Measurements from ENCODE around the gene VSIG10.
"Not testable (repeated sequence)": the region's sequence is repeated elsewhere in the genome, so short reads cannot be mapped to it uniquely, and the experiment has no call there.

VSIG10 gene

DNA sequence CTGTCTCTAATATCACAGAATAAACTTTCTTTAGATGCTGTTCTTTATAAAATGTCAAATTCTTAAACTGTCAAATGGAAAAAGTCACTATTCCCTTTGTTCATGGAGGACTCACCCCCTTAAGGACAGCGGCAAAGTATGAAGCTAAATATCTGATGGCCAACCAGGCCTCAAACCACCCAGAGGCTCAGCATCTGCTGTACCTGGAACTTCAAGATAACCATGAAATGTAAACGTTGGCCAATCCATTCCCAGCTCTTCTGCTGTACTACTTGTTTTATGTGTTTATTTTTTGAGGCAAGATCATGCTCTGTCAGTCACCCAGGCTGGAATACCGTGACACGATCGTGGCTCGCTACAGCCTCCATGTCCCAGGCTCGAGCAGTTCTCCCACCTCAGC is 71.6 kb downstream of the VSIG10 start:
- no peak for DNase-seq

DNA sequence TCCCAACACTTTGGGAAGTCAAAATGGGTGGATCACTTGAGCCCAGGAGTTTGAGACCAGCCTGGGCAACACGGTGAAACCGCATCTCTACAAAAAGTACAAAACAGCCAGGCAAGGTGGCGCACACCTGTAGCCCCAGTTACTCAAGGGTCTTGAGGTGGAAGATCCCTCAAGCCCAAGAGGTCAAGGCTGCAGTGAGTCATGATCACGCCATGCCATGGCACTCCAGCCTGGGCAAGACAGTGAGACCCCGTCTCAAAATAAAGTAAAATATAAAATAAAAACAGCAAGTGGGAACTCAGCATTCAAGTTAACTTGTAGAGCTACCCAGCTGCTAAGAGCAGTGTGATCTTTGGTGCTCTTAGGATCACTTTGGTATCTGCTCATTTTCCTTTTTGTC is 74.6 kb downstream of the VSIG10 start:
- no peak for DNase-seq

DNA sequence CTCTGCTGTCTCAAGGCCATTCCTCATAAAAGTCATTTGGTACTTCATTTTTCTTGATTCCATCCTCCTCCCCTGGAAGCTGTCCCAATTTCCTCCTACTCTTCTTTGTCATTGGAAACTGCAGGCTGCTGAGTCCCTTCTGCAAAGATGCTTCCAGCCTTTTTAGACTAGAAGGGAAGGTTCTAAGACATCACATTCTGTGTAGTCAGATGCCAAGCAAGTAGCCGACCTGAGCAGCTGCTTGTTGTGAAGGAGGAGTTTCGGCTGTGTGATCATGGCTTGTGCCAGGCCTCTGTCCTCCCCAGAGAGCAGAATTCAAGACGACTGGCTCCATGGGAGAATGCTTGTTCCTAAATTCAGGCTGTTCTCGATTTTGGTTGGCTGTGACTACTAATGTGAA is 78.6 kb downstream of the VSIG10 start:
- no peak for DNase-seq

DNA sequence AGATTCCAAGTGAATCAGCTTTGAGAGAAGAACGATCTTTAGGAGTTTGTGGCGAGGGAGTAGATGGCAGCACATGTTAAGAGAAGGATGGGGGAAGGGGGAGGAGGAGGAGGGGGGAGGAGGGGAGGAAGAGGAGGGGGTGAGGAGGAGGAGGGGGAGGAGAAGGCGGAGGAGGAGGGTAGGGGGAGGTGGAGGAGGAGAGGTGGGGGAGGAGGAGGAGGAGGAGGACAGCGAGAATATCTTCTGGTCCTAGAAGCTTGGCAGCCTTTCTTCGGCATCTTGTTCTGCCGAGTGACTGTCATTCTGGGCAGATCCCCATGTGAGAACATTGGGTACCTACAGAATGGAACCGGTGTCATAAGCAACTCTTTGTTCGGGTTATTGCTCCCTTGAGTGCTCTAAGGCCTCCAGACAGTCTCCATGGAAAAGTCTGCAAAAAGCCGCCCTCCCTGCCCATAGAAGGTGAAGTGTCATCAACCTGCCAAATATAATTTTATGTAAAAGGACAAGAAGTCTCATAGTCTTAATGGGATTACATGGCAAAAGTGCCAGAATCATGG is 80.4 kb downstream of the VSIG10 start:
- DNase-seq = no peak

DNA sequence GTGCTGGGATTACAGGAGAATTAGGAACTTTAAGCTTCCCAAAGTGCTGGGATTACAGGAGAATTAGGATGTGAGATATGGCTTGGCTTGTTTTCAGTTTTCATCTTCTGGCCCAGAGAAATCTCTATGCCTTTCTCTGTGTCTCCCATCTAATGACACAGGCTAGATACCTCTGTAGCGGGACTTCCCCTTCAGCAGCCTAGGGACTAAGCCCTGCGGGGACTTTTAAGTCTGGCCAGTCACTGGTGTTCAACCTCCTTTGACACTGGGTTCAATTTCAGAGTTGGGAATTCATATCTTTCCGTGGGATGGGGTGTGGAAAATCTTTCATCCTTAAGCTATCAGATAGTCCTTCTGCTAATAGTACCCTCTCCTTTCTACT is 81.1 kb downstream of the VSIG10 start:
- no peak for DNase-seq

DNA sequence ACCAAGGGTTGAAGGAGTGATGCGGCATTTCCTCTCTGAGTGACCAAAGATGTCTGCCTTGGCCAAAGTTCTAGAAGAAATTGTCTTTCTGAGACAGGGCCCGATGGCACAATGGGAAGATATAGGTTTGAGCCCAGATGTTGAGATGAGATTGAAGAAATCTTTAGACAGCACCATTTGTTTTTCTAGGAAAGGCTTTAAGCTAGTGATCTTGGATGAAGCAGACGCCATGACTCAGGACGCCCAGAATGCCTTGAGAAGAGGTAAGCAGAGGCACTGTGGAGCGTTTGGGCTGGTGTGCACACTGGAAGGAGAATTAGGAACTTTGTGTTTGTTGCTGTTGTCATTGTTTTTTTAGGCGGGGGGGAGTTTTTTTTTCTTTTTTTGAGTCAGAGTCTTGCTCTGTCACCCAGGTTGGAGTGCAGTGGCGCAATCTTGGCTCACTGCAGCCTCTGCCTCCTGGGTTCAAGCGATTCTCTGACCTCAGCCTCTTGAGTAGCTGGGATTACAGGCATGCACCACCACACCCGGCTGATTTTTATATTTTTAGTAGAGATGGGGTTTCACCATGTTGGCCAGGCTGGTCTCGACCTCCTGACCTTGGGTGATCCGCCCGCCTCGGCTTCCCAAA is 81.6 kb downstream of the VSIG10 start:
- not testable (repeated sequence) for DNase-seq

DNA sequence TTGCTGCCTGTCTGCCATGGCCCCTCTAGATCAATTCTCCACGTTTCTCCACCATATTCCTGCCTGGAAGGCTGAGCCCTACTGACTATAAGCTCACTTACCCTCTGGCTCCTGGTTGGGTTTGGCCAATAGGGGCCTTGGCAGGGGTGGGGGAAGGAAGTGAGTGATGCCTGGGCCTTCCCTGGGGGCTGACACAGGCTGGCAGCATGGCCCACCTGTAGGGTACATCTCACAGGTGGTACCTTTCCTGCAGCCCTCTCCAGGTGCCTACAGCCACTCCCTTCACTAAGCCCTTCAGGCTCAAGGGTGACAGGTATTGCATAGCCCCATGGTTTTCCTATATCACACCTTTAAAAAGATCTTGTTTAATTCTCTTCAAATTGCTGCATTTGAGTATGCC is 83.8 kb downstream of the VSIG10 start:
- DNase-seq = no peak

DNA sequence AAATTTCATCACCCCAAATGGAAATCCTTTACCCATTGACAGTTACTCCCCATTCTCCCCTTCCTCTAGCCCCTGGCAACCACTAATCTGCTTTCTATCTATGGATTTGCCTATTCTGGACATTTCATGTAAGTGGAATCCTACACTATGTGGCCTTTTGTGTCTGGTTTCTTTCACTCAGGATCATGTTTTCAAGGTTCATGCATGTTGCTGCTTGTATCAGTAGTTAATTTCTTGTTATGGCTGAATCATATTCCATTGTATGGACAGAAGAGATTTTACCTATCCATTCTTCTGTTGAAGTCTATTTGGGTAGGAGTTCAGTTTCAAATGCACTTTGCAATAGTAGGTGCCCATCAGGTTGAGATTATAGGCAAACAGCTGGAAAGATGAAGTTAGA is 85.9 kb downstream of the VSIG10 start:
- DNase-seq = no peak

DNA sequence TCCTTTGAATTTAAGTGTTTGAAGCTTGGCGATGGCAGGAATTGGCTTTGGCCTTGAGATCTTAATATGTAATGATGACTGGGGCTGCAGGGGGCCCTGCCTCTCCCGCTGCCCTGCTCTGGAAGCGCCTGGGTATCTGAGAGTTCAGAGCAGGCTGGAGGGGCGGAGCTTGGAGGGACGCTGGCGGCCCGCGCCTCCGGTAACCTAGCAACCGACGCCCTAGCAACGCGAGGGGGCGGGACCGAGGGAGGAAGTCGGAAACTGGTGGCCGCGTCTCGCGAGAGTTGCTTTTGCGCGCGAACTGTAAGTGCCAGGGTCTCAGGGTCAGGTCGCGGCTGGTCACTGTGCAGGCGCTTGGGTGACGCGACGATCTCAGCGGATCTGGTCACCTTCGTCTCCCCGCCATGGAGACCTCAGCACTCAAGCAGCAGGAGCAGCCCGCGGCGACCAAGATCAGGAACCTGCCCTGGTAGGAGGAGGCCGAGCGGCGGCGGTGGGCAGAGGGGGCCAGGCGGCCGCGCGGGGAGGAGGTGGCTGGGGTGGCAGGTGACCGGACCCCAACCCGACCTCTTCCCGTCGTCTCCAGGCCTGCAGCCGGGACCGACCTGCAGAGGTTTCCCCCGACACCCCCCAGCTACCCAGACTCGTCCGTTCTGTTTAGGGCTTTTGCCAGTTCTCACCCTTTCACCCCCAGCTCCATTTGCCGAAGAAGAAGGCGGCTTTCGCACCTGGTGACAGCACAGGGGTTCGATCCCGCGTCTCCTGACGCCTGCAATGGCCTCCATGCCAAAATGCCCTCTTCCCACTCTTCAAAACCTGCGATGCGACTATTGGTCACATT is 87.2 kb downstream of the VSIG10 start, which contains the start of gene RFC5:
Gene RFC5 (plus strand): TSS at position 280 of the 841 bp plus-strand sequence. CDS start 125 bp downstream, at position 405.
- DNase-seq = peak; percentile 98

DNA sequence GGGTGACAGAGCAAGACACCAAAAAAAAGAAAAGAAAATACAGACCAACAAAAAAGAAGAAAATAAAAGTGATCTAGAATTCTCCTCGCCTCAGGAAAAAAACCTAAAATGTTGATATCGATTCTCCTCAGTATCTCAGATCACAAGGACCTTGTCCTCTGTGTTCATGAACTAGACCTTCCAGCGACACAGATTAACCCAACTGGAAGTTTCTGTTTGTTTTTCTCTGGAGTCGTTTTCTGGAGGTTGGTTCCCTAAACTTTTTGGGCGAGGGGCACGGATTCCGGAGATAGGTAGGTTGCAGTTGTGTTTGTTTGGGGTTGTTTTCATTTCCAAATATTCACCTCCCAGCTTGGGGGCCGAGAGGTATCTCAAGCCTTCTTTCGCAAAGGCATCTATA is 87.9 kb downstream of the VSIG10 start:
- DNase-seq = no peak

DNA sequence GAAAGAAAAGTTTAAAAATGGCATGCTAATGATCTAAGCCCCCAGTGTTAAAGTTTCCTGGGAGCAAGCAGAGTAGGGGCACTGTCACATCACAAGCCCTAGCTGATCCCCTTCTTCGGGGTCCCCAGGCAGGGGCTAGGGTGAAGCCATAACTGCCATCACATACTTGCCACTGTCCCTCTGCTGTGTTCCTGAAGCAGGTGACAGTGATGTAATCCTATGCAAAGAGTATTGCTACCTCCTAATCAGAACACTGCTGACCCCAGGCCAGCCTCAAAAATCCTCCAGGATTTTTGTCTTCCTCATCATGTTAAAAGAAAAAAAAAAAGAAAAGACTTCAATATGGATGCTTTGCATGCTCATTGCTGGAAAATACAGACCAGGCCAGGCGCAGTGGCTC is 88.5 kb downstream of the VSIG10 start:
- no peak for DNase-seq

Measured in CD4-positive, alpha-beta T cell treated with Interleukin-17A for 4 hours (primary cell).